K562 (cell line): ENCODE results near the gene HLA-E. TPM values are rescaled to one million over a fixed set of nuclear protein-coding genes. Genes with fewer than 3 reads are reported as not detected.

Source experiments
- ARID1B ChIP-seq: fragments of 450-650 bp; IDR thresholded peaks from 2 replicates; pipeline ENCODE4 v1.6.1; 2016; ENCODE audit warnings: antibody characterized with exemption, mild to moderate bottlenecking, inconsistent platforms
- CBFA2T2 ChIP-seq: fragments of 450-650 bp; conservative IDR thresholded peaks from 2 replicates; pipeline ENCODE4 v1.6.1; 2017; ENCODE audit warnings: mild to moderate bottlenecking
- DMBX1 ChIP-seq: fragments of 250-450 bp; sonication (Bioruptor Pico); IDR thresholded peaks from 2 replicates; pipeline ENCODE4 v1.8.0; 2022; ENCODE audit warnings: inconsistent platforms, mild to moderate bottlenecking, moderate library complexity, borderline replicate concordance
- IRF1 ChIP-seq: sonication (generic); formaldehyde crosslinking; IDR thresholded peaks from 2 replicates; pipeline ENCODE4 v1.8.0; 2022; ENCODE audit warnings: missing genetic modification reagents, mild to moderate bottlenecking, borderline replicate concordance
- LARP7 ChIP-seq: fragments of 450-650 bp; IDR thresholded peaks from 2 replicates; pipeline ENCODE4 v1.6.1; 2016
- MAX ChIP-seq: sonication (generic); formaldehyde crosslinking; IDR thresholded peaks from 2 replicates; pipeline ENCODE4 v1.9.0; 2022; ENCODE audit warnings: mild to moderate bottlenecking, missing genetic modification reagents
- RBM14 ChIP-seq: fragments of 200-400 bp; formaldehyde crosslinking; IDR thresholded peaks from 2 replicates; pipeline ENCODE4 v1.6.1; 2018; ENCODE audit warnings: low read depth, mild to moderate bottlenecking, low read length, moderate library complexity, borderline replicate concordance; ENCODE audit not compliant: insufficient read depth
- SREBF2 ChIP-seq: sonication (generic); formaldehyde crosslinking; IDR thresholded peaks from 2 replicates; pipeline ENCODE4 v1.4.0; 2020; ENCODE audit warnings: mild to moderate bottlenecking, missing genetic modification reagents
- STAT5B ChIP-seq: fragments of 250-450 bp; sonication (Bioruptor Pico); IDR thresholded peaks from 2 replicates; pipeline ENCODE4 v1.8.0; 2021; ENCODE audit warnings: mild to moderate bottlenecking, inconsistent platforms
- TARDBP ChIP-seq: fragments of 450-650 bp; IDR thresholded peaks from 2 replicates; pipeline ENCODE4 v1.6.1; 2016
- TCF7 ChIP-seq: sonication (generic); IDR thresholded peaks from 2 replicates; pipeline ENCODE4 v1.6.1; 2016; ENCODE audit warnings: antibody characterized with exemption, borderline replicate concordance
- TSHZ1 ChIP-seq: fragments of 250-450 bp; sonication (Bioruptor Pico); IDR thresholded peaks from 2 replicates; pipeline ENCODE4 v1.4.0; 2020; ENCODE audit warnings: mild to moderate bottlenecking, moderate library complexity
- polyA plus RNA-seq, 8 experiments: library from polyadenylated mRNA; depleted of rRNA in 4 of 8; stranded (reverse) in 5 of 8; unstranded in 3 of 8; fragments of >200 nt; fragmentation: Nextera tagmentation in 2 of 8; fragmentation: Illumina TruSeq in 1 of 8; extraction: Ambion mirVana in 2 of 8; extraction: Trizol in 1 of 8; gene quantifications; 2 replicates each; pipeline versions ENCODE4 v1.2.1 to v1.2.3, GENCODE V29; 2011 to 2014; ENCODE audit warnings: inconsistent platforms in 1 of 8, missing spikeins in 1 of 8
- total RNA-seq, 7 experiments: library from RNA; depleted of rRNA in 6 of 7; stranded (reverse); fragments of >200 nt in 6 of 7; fragmentation: Illumina TruSeq in 2 of 7; extraction: Trizol in 2 of 7; gene quantifications; 2 replicates each; pipeline versions ENCODE4 v1.2.1 to v1.2.3, GENCODE V29; 2011 to 2021; ENCODE audit warnings: low replicate concordance in 1 of 7
- TF ChIP-seq, protein P1 (sequence below): fragments of 450-650 bp; formaldehyde crosslinking; IDR thresholded peaks from 2 replicates; pipeline ENCODE4 v1.4.0; 2022; ENCODE audit warnings: missing genetic modification characterization
- TF ChIP-seq, protein P2 (sequence below): fragments of 250-450 bp; sonication (Bioruptor Pico); IDR thresholded peaks from 2 replicates; pipeline ENCODE4 v1.9.0; 2021; ENCODE audit warnings: mild to moderate bottlenecking, inconsistent platforms

HLA-E gene
- total and polyA plus RNA-seq, 9 of the 15 experiments (the other 6 are each of a cell fraction or from before 2014, with no cell fraction given), result 3.2 to 39.9 (median 26.8) TPM

GRCh38 chr6:30507849-30508827 lies 18.8 kb downstream of the HLA-E start (continued):
- TF ChIP-seq TARDBP (no peak), SREBF2 (no peak), ARID1B (no peak), STAT5B (CRISPR knock-in tag) (no peak), MAX (peak; percentile 25; the same call in 1 of the 2 replicates), DMBX1 (CRISPR knock-in tag) (peak; percentile 59; the same call in 1 of the 2 replicates), TCF7 (no peak), TSHZ1 (0 out of 2 replicates have a peak, but pooled peaks have one; percentile 30), RBM14 (no peak), LARP7 (no peak), IRF1 (CRISPR knock-in tag) (no peak), CBFA2T2 (0 out of 2 replicates have a peak, but pooled peaks have one; percentile 9)
- TF ChIP-seq, protein P1, sequence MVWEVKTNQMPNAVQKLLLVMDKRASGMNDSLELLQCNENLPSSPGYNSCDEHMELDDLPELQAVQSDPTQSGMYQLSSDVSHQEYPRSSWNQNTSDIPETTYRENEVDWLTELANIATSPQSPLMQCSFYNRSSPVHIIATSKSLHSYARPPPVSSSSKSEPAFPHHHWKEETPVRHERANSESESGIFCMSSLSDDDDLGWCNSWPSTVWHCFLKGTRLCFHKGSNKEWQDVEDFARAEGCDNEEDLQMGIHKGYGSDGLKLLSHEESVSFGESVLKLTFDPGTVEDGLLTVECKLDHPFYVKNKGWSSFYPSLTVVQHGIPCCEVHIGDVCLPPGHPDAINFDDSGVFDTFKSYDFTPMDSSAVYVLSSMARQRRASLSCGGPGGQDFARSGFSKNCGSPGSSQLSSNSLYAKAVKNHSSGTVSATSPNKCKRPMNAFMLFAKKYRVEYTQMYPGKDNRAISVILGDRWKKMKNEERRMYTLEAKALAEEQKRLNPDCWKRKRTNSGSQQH (CRISPR knock-in tag), result no peak
- TF ChIP-seq, protein P2, sequence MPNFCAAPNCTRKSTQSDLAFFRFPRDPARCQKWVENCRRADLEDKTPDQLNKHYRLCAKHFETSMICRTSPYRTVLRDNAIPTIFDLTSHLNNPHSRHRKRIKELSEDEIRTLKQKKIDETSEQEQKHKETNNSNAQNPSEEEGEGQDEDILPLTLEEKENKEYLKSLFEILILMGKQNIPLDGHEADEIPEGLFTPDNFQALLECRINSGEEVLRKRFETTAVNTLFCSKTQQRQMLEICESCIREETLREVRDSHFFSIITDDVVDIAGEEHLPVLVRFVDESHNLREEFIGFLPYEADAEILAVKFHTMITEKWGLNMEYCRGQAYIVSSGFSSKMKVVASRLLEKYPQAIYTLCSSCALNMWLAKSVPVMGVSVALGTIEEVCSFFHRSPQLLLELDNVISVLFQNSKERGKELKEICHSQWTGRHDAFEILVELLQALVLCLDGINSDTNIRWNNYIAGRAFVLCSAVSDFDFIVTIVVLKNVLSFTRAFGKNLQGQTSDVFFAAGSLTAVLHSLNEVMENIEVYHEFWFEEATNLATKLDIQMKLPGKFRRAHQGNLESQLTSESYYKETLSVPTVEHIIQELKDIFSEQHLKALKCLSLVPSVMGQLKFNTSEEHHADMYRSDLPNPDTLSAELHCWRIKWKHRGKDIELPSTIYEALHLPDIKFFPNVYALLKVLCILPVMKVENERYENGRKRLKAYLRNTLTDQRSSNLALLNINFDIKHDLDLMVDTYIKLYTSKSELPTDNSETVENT (CRISPR knock-in tag), result peak; percentile 29; the same call in 1 of the 2 replicates
